SK-N-SH (cell line): ENCODE measurements around the gene AMELX.

Source experiments
- EP300 ChIP-seq, 2 experiments: IDR thresholded peaks; 2 replicates each; pipeline versions ENCODE4 v1.4.0 to v1.6.1; 2012; ENCODE audit warnings: borderline replicate concordance in 1 of 2, low read depth in 1 of 2, low read length in 1 of 2
- EZH2phosphoT487 ChIP-seq: fragments of 200-600 bp; sonication (generic); IDR thresholded peaks from 2 replicates; pipeline ENCODE4 v1.6.1; 2017; ENCODE audit warnings: low read depth, mixed run types, mild to moderate bottlenecking, antibody characterized with exemption, moderate library complexity, borderline replicate concordance
- GABPA ChIP-seq: IDR thresholded peaks from 2 replicates; pipeline ENCODE4 v1.4.0; 2012; ENCODE audit warnings: low read depth, mild to moderate bottlenecking
- JUND ChIP-seq: IDR thresholded peaks from 2 replicates; pipeline ENCODE4 v1.4.0; 2012
- MAX ChIP-seq: IDR thresholded peaks from 2 replicates; pipeline ENCODE4 v1.4.0; 2012; ENCODE audit warnings: low read depth
- MEF2A ChIP-seq: IDR thresholded peaks from 2 replicates; pipeline ENCODE4 v1.4.0; 2012; ENCODE audit warnings: low read depth, borderline replicate concordance
- RAD21 ChIP-seq: IDR thresholded peaks from 2 replicates; pipeline ENCODE4 v1.6.1; 2012; ENCODE audit warnings: mild to moderate bottlenecking, low read length
- RXRA ChIP-seq: IDR thresholded peaks from 2 replicates; pipeline ENCODE4 v1.4.0; 2012; ENCODE audit warnings: low read depth, mild to moderate bottlenecking, borderline replicate concordance
- SMC3 ChIP-seq: IDR thresholded peaks from 2 replicates; pipeline ENCODE4 v1.6.1; 2012; ENCODE audit warnings: low read depth, low read length, improper control_type of control experiment
- TAF1 ChIP-seq: IDR thresholded peaks from 2 replicates; pipeline ENCODE4 v1.6.1; 2012; ENCODE audit warnings: low read depth, mild to moderate bottlenecking, low read length, moderate library complexity, borderline replicate concordance
- USF2 ChIP-seq: fragments of 150-350 bp; IDR thresholded peaks from 2 replicates; pipeline ENCODE4 v1.6.1; 2017; ENCODE audit warnings: antibody characterized with exemption, low read length, low read depth, borderline replicate concordance
- YY1 ChIP-seq: IDR thresholded peaks from 2 replicates; pipeline ENCODE4 v1.4.0; 2012; ENCODE audit warnings: low read depth, mild to moderate bottlenecking
- TF ChIP-seq, protein P1 (sequence below): fragments of 200-600 bp; sonication (generic); IDR thresholded peaks from 2 replicates; pipeline ENCODE4 v1.6.1; 2017; ENCODE audit warnings: antibody characterized with exemption, mild to moderate bottlenecking, moderate library complexity
- TF ChIP-seq, protein P2 (sequence below): IDR thresholded peaks from 2 replicates; pipeline ENCODE4; 2012

DNA sequence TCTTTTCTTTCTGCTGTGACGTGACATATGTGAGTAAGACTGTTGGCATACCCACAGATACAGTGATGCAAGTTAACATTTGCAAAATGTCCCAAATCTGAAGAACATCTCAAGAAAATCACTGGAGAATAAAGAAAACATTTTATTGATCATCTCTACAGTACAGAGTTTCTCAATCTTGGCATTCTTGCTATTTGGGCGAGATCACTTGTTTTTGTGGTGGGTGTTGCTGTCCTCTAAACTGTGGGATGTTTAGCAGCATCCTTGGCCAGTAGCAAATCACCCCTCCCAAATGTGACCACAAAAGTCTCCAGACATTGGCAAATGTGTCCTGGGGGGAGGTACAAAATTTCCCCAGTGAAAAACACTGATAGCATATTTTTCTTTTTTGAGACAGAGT is 28.8 kb downstream of the AMELX start:
- no peak for TF ChIP-seq RAD21
- TF ChIP-seq JUND: no peak
- TF ChIP-seq, protein P1, sequence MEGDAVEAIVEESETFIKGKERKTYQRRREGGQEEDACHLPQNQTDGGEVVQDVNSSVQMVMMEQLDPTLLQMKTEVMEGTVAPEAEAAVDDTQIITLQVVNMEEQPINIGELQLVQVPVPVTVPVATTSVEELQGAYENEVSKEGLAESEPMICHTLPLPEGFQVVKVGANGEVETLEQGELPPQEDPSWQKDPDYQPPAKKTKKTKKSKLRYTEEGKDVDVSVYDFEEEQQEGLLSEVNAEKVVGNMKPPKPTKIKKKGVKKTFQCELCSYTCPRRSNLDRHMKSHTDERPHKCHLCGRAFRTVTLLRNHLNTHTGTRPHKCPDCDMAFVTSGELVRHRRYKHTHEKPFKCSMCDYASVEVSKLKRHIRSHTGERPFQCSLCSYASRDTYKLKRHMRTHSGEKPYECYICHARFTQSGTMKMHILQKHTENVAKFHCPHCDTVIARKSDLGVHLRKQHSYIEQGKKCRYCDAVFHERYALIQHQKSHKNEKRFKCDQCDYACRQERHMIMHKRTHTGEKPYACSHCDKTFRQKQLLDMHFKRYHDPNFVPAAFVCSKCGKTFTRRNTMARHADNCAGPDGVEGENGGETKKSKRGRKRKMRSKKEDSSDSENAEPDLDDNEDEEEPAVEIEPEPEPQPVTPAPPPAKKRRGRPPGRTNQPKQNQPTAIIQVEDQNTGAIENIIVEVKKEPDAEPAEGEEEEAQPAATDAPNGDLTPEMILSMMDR: no peak
- TF ChIP-seq YY1: no peak
- TF ChIP-seq, protein P2, sequence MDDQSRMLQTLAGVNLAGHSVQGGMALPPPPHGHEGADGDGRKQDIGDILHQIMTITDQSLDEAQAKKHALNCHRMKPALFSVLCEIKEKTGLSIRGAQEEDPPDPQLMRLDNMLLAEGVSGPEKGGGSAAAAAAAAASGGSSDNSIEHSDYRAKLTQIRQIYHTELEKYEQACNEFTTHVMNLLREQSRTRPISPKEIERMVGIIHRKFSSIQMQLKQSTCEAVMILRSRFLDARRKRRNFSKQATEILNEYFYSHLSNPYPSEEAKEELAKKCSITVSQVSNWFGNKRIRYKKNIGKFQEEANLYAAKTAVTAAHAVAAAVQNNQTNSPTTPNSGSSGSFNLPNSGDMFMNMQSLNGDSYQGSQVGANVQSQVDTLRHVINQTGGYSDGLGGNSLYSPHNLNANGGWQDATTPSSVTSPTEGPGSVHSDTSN: no peak
- no peak for TF ChIP-seq USF2
- TF ChIP-seq TAF1: no peak
- no peak for TF ChIP-seq EZH2phosphoT487
- no peak for TF ChIP-seq MEF2A
- no peak for TF ChIP-seq GABPA
- TF ChIP-seq SMC3: no peak
- no peak for TF ChIP-seq EP300 (IDR thresholded peaks at IDR 0.05; ENCODE audit: borderline replicate concordance in 1 of 2, low read depth in 1 of 2, low read length in 1 of 2)
- no peak for TF ChIP-seq RXRA
- no peak for TF ChIP-seq MAX
